Hepatocyte (in vitro differentiated cells): ENCODE results near the gene USP36.

ENCODE experiments used
- EZH2 ChIP-seq: fragments of 200-600 bp; sonication (generic); IDR thresholded peaks from 2 replicates; pipeline ENCODE4 v1.6.1; 2016; ENCODE audit warnings: antibody characterized with exemption, mild to moderate bottlenecking, borderline replicate concordance
- EZH2phosphoT487 ChIP-seq: fragments of 200-600 bp; sonication (generic); IDR thresholded peaks from one replicate; pipeline ENCODE4 v1.6.1; 2018; ENCODE audit warnings: antibody characterized with exemption, mild to moderate bottlenecking, low read depth, moderate library complexity; ENCODE audit not compliant: unreplicated experiment, severe bottlenecking
- TF ChIP-seq, protein P1 (sequence below): fragments of 200-600 bp; sonication (generic); IDR thresholded peaks from 2 replicates; pipeline ENCODE4 v1.5.1; 2016; ENCODE audit warnings: antibody characterized with exemption, mild to moderate bottlenecking; ENCODE audit not compliant: poor library complexity

DNA sequence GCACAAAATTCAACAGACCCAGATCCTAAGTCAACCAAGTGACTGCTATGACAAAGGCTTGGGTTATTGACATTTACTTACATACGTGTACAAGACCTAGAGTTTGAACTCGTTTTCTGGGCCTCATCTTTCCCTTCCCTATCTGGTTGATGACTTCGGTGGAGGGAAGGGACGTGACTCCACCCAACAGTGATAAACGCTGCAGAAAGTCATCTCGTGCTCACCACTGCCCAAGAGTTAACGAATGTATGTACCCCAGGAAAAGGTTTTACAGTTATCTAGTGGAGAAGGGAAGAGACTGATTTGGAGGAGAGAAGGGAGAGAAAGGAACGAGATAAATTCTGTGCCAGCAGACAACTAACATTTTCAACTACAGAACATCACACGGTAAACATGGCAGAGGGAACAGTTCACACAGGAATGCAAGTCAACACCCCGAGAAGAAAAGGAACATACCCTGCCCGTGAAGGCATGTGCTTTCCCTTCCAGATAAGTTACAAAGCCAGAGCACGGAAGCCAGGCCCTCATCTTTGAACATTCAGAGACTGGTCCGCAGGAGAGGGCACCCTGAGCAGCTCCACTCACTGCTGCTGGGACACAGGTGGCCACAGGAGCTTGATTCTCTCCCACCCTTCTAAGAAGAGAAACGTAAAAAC is 44.6 kb downstream of the USP36 start:
- TF ChIP-seq, protein P1, sequence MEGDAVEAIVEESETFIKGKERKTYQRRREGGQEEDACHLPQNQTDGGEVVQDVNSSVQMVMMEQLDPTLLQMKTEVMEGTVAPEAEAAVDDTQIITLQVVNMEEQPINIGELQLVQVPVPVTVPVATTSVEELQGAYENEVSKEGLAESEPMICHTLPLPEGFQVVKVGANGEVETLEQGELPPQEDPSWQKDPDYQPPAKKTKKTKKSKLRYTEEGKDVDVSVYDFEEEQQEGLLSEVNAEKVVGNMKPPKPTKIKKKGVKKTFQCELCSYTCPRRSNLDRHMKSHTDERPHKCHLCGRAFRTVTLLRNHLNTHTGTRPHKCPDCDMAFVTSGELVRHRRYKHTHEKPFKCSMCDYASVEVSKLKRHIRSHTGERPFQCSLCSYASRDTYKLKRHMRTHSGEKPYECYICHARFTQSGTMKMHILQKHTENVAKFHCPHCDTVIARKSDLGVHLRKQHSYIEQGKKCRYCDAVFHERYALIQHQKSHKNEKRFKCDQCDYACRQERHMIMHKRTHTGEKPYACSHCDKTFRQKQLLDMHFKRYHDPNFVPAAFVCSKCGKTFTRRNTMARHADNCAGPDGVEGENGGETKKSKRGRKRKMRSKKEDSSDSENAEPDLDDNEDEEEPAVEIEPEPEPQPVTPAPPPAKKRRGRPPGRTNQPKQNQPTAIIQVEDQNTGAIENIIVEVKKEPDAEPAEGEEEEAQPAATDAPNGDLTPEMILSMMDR, result no peak
- TF ChIP-seq EZH2, result no peak
- TF ChIP-seq EZH2phosphoT487, result no peak
